ENCODE results near the gene BTNL9.
"Not testable (repeated sequence)": the region's sequence is repeated elsewhere in the genome, so short reads cannot be mapped to it uniquely, and the experiment has no call there.

The BTNL9 gene

GRCh38 chr5:181039931-181040630 is at the start of gene BTNL9:
Gene BTNL9, plus strand, starts transcription at chr5:181040266. Its CDS starts 5,224 bp downstream, at chr5:181045490.
- no peak for DNase-seq

- no peak for DNase-seq
Observed at GRCh38 chr5:180990882-180991242, 49.2 kb upstream of the BTNL9 start.

GRCh38 chr5:181001947-181002346 is 38.1 kb upstream of the BTNL9 start:
- DNase-seq: no peak

- no peak for DNase-seq
Observed at GRCh38 chr5:181005791-181006190, 34.3 kb upstream of the BTNL9 start.

GRCh38 chr5:181008136-181008535 is 31.9 kb upstream of the BTNL9 start:
- DNase-seq: no peak

- not testable (repeated sequence) for DNase-seq
Observed at GRCh38 chr5:181010018-181010417, 30.0 kb upstream of the BTNL9 start.

- DNase-seq: not testable (repeated sequence)
Observed at GRCh38 chr5:181014654-181015053, 25.4 kb upstream of the BTNL9 start.

GRCh38 chr5:181017448-181017847 is 22.6 kb upstream of the BTNL9 start:
- DNase-seq: not testable (repeated sequence)

GRCh38 chr5:181020688-181021087 is 19.4 kb upstream of the BTNL9 start:
- no peak for DNase-seq

GRCh38 chr5:181024245-181025064 is 15.6 kb upstream of the BTNL9 start:
- no peak for DNase-seq

- DNase-seq: no peak
Observed at GRCh38 chr5:181027452-181028031, 12.5 kb upstream of the BTNL9 start.

GRCh38 chr5:181028032-181028819 is 11.8 kb upstream of the BTNL9 start:
- DNase-seq: no peak

GRCh38 chr5:181031716-181032115 is 8.3 kb upstream of the BTNL9 start:
- no peak for DNase-seq

GRCh38 chr5:181035991-181036815 is 3.9 kb upstream of the BTNL9 start:
- DNase-seq: no peak

- no peak for DNase-seq
Observed at GRCh38 chr5:181036816-181037364, 3.2 kb upstream of the BTNL9 start.

GRCh38 chr5:181037365-181037861 is 2.7 kb upstream of the BTNL9 start:
- DNase-seq: no peak

- no peak for DNase-seq
Observed at GRCh38 chr5:181039471-181039870, 595 bp upstream of the BTNL9 start.

- DNase-seq: no peak
Observed at GRCh38 chr5:181040631-181040945, 522 bp downstream of the BTNL9 start.

- DNase-seq: no peak
Observed at GRCh38 chr5:181041043-181041442, 977 bp downstream of the BTNL9 start.

- no peak for DNase-seq
Observed at GRCh38 chr5:181042036-181042713, 2.1 kb downstream of the BTNL9 start.

GRCh38 chr5:181042722-181043121 is 2.7 kb downstream of the BTNL9 start:
- DNase-seq: no peak
